GM20000 (cell line): ENCODE data around the gene RNF148.
"Not testable (repeated sequence)": the region's sequence is repeated elsewhere in the genome, so short reads cannot be mapped to it uniquely, and the experiment has no call there.

Source experiments
- DNase-seq: peaks from one replicate; pipeline ENCODE4 v3.0.0; 2012; ENCODE audit warnings: low spot score
- CTCF ChIP-seq: IDR thresholded peaks from 2 replicates; pipeline ENCODE4 v1.5.1; 2012; ENCODE audit warnings: mild to moderate bottlenecking, control low read depth; ENCODE audit errors: extremely low read depth, missing control alignments

Gene RNF148

DNA sequence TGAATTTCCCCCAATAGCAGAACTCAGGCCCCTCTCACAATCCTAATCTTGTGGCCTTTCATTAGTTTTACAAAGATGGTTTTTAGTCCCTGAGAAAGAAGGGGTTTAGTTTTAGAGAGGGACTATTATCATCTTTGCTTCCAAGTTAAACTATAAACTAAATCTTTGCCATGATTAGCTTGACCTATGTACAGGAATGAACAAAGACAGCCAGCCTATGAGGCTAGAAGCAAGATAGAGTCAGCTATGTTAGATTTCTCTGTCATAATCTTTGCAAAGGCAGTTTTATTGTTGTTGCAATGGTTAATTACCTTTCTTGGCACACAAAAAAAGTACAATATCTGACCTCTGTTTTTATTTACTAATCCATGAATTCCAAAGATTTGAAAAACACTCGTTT, 22.9 kb downstream of the RNF148 start:
- DNase-seq: no peak

DNA sequence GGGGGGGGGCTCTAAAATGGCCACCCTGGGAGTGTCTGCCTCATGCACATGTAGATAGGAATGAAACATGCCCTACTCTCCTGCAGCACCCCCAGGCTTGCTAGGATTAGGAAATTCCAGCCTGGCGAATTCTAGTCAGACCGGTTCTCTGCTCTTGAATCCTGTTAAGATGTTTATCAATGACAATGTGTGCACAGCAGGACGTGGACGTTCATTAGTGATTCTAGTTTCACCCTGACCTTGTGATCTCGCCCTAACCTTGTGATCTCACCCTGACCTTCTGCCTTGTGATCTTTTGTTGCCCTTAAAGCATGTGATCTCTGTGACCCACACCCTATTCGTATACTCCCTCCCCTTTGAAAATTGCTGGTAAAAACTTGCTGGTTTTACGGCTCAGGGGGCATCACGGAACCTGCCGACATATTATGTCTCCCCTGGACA, 23.4 kb downstream of the RNF148 start:
- not testable (repeated sequence) for DNase-seq

More for the DNA sequence above, 22.9 kb downstream of the RNF148 start:
- no peak for TF ChIP-seq CTCF

DNA sequence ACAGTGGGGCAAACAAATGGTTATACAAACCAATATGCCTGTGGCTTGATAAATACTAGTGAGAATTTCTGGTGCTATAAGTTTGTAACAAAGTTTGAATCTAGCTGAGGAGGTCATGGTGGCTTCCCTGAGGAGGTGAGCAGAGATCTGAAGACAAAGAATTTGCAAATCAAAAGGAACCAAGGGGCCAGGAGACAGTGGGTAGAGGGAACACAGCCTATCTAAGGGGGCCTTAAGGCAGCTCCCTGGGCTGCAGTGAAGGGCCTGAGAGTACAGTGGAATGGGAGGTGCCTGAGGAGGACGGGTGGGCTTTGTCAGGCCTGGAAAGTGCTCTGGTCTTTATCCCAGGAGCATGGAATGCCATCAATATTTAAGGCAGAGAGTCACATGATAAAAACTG, 25.6 kb downstream of the RNF148 start:
- DNase-seq: no peak
- TF ChIP-seq CTCF: no peak

DNA sequence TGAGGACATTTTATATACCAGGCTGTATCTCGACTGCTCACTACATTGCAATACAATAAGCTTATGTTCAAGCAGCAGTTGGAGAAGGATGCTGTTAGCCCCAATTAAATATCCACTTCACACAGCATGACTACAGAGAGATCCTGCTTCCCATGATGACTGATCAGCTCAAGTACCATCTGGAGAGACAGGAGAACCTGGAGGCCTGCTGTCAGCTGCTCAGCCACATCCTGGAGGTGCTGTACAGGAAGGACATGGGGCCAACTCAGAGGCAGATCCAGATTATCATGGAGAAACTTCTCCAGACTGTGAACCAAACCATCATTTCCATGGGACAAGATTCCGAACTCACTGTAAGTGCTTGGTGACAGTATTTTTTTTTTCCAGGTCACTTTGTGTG, 26.3 kb downstream of the RNF148 start:
- no peak for TF ChIP-seq CTCF
- DNase-seq: no peak

GRCh38 chr7:122675621-122676020, 27.1 kb downstream of the RNF148 start:
- no peak for TF ChIP-seq CTCF
- no peak for DNase-seq

GRCh38 chr7:122675011-122675410, 27.7 kb downstream of the RNF148 start:
- no peak for TF ChIP-seq CTCF
- DNase-seq: no peak

GRCh38 chr7:122674502-122674901, 28.2 kb downstream of the RNF148 start:
- DNase-seq: no peak
- no peak for TF ChIP-seq CTCF

GRCh38 chr7:122673951-122674350, 28.8 kb downstream of the RNF148 start:
- no peak for TF ChIP-seq CTCF
- DNase-seq: no peak
